ENCODE results near the gene CDH7.

Gene CDH7

DNA sequence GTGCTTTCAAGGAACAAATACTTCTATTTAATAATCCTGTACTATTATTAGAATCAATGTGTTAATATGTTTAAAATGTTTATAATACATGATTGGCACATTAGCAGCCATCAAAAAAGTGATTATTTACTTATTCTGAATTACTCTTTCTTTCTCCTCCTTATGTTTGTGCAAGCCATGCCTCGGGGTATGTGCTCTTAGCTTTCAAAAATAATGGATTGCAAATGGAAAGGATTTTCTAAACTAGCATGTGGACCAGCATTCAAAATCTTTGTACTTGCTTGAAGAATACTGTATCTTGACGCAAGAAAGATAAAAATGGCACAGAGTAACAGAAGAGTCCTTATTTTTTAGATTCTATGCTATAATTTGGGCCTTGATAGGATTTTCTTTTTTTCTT lies 156.5 kb downstream of the CDH7 start:
- DNase-seq (ENCODE audit: low read depth in 2 of 2): no peak

DNA sequence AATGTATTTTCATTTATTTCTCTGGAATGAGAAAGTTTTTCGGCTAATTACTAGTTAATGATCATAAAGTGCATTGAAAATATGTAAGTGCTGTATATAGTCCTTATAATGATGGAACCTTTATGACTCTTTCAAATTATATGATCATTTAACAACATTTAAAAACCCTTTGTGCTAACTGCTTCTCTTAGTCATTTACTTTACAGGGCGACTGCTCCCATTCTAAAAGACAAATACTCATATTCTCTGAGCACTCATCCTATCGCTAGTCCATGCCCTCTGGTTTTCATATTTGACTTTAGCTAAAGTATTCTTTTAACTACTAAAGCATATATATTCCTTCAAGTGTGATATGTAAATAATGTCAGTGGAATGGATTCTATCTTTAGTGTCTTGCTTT lies 168.2 kb downstream of the CDH7 start:
- DNase-seq (ENCODE audit: low read depth in 2 of 2): no peak

DNA sequence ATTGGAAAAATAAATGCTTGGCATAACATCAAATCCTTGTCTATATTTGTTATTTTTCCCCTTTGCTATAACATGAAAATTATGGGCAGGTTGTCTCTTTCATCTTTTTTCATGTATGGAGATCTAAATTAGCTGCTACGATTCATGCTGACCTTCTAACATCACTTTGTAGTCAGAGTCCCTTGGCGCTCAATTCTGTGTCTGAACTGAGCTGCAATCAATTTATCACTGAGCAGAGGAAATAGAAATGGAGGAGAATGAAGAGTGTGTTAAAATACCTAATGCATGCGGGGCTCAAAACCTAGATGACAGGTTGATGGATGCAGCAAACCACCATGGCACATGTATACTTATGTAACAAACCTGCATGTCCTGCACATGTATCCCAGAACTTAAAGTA lies 168.9 kb downstream of the CDH7 start:
- no peak for DNase-seq (ENCODE audit: low read depth in 2 of 2)

DNA sequence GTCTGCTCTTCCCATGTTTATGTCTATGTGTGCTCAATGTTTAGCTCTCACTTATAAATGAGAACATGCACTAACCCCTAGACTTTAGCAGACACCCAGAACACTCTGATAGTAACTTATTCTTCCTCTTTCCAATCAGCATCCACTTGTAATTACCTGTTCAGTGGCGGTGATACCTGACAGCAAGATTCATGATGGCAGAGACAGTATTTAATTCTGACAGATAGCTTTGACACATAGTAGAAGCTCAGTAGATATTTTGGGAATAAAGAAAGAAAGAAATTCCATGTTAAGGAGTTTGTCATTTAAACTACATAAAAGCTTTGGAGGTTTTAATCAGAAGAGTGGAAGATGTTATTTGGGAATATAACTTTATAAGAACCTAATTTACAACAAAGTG lies 171.3 kb downstream of the CDH7 start:
- no peak for DNase-seq (ENCODE audit: low read depth in 2 of 2)

DNA sequence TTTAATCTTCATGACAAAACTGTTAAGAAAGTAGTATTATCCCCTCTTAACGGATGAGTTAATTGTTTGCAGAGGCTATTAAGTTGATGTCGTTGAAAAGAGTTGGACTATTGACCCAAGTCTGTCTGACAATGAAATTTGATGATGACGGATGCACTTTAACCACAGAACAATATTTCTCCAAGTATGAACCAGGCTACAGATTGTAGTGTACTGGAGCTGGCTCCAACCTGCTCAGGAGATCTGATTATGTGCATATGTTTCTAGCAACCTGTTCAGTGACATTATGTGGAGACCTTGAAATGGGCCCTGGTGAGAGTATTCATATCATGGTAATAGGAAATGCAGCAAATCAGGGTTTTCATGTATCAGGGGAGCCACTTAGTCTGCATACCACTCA lies 174.1 kb downstream of the CDH7 start:
- no peak for DNase-seq (ENCODE audit: low read depth in 2 of 2)

DNA sequence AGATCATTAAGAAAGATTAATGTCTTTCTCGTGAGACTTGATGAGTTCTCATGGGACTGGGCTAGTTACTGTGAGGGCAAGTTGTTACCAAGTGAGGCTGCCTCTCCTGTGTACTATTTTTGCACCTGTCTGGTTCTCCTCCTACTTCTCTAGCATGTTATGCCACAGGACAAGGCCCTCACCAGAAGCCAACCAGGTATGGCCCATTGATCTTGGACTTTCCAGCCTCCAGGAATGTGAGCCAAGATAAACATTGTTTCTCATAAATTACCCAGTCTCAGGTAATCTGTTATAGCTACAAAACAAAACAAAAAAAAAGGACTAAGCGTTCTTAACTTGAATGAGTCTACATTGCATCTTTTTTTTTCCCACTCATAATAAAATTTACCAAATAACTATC lies 184.1 kb downstream of the CDH7 start:
- DNase-seq (ENCODE audit: low read depth in 2 of 2): no peak

DNA sequence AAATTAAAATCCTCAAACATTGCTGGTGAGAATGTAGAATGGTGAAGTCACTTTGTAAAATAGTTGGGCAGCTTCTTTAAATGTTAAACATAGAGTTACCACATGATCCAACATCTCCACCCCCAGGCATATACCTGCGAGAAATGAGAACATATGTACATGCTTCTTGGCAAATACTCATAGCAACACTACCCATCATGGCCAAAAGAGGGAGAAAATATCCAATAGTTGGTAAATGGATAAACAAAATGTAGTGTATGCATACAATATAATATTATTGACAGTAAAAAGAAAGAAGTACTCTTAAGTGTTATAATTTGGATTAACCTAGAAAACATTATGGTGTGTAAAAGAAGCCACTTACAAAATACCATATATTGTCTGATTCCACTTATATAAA lies 185.9 kb downstream of the CDH7 start:
- no peak for DNase-seq (ENCODE audit: low read depth in 2 of 2)

DNA sequence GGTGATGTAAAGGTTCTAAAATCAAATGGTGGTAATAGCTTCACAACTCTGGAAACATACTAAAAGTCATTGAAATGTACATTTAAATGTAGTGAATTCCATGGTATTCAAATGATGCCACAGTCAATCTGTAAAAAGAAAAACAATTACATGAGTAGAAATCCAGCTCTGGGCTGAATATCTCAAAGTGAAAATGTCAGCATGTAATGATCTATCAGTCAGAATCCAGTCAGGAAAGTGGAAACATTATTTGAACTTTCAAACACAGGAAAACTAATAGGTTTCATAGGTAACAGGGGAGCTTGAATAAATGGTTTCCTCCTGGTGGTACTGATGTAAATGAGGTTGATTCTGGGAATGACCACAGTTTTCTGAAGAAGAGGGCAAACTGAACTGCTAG lies 186.4 kb downstream of the CDH7 start:
- no peak for DNase-seq (ENCODE audit: low read depth in 2 of 2)

DNA sequence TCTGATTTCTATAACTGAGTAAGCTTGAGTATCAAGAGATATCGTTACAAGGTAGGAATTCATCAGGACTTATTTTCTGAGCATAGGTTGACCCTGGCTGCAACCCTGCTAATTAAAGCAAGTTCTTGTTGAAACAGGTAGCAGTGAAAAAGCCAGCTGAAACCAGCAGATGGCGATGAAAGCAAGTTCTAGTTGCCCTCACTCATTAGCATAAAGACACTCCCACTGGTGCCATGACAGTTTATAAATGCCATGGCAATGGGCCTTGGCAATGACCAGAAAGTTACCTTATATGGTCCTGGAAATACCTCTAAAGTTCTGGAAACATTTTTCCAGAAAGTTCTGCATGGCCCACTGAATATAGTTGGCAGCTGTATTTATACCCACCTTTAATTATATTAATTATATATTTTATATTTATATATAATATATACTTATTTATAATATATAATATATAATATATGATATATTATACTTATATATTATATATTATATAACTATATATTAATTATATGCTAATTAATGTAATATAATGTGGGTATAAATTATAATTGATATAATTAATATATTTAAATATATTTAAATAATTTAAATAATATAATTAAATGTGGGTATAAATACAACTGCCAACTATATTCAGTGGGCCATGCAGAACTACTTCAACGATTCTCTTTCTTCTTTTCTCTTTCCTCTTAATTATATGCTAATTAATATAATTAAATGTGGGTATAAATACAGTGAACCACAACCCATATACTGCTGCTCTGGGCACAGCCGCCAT lies 188.0 kb downstream of the CDH7 start:
- DNase-seq (ENCODE audit: low read depth in 2 of 2): no peak
